HG03025 (cell line): ENCODE measurements around the gene UBC.
A peak's percentile ranks its signal among the peaks of the same experiment; 100 is the strongest.
"Not testable (repeated sequence)": the region's sequence is repeated elsewhere in the genome, so short reads cannot be mapped to it uniquely, and the experiment has no call there.

Source experiments
- ATAC-seq: cut with Tn5 transposase; IDR thresholded peaks from one replicate; pipeline ENCODE4 v1.9.1; 2021; ENCODE audit warnings: mild to moderate bottlenecking, moderate library complexity; ENCODE audit not compliant: unreplicated experiment, low FRiP score

Gene UBC

GRCh38 chr12:124893792-124894516 is 20.5 kb downstream of the UBC start:
- no peak for ATAC-seq

DNA sequence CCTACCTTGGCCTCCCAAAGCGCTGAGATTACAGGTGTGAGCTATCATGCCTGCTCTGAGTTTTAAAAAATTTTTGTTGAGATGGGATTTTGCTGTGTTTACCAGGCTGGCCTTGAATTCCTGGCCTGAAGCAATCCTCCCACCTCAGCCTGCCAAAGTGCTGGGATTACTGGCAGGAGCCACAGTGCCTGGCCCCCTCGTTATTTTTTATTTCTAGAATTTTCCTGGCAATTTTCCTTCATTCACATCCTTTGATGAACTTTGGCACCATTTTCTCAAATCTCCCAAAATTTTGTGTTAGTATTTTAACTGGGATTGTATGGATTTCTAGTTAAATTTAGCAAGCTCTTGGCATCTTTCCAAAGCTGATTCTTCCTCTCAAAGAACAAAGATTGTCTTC is 26.2 kb downstream of the UBC start:
- ATAC-seq: no peak

DNA sequence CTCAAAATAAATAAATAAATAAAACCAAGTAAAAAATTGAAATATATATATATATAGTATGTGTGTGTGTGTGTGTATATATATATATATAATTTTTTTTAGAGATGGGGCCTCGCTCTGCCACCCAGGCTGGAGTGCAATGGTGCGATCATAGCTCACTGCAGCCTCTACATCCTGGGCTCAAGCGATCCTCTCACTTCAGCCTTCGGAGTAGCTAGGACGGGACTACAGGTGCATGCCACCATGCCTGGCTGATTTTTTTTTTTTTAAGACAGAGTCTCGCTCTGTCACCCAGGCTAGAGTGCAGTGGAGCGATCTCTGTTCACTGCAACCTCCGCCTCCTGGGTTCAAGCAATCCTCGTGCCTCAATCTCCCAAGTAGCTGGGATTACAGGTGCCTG is 26.7 kb downstream of the UBC start:
- not testable (repeated sequence) for ATAC-seq

GRCh38 chr12:124884587-124885438 is 29.6 kb downstream of the UBC start:
- peak; percentile 77 for ATAC-seq

DNA sequence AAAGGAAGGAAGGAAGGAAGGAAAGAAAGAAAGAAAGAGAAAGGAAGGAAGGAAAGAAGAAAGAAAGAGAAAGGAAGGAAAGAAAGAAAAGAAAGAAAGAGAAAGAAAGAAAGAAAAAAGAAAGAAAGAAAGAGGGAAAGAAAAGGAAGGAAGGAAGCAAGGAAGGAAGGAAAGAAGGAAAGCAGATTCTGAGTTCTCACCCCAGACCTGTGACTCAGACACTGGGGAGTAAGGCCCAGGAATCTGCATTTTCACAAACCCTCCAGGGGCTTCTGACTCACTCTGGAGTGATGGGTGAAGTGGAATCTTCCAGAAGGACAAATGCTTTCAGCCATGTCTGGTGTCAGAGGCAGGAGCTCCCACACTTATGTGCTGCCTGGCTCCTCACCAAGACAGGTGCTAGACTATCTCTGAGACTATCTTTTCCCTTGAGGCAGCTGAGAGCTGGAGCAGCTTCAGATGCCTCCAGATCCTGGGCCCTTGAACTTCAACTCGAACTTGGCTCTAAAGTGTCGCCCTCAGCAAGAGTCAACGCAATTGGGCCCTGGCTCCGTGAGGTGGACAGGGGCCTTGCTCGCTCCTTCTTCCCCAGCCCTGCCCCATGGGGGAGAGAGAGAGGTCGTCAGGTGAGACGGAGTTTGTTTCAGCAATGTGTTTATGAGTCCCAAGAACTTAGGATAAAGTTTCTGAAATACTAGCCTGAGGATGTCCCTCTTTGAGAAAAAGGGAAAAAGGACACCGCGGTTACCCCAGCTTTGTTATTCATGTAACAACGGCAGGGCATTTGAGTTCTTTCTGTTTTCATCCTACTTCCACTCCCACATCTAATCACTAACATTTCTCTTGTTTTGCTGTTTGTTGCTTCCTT is 31.0 kb downstream of the UBC start:
- no peak for ATAC-seq

DNA sequence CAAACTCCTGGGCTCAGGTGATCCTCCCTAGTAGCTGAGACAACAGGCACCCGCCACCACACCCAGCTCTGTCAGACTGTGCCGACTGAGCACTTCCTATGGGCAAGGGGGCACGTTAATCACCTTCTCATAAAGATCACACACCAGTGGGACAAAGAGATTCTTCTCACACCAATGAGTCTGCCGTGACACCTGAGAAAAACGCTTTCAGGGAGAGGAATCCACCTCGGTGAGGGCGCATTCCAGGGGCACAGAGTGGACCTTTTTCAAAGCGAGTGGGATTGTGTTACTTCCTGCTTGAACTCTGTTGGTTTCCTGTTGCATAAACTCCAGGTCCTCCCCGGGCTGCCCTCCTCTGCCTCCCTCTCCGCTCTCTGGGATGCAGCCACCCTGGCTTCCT is 33.3 kb downstream of the UBC start:
- ATAC-seq: no peak

DNA sequence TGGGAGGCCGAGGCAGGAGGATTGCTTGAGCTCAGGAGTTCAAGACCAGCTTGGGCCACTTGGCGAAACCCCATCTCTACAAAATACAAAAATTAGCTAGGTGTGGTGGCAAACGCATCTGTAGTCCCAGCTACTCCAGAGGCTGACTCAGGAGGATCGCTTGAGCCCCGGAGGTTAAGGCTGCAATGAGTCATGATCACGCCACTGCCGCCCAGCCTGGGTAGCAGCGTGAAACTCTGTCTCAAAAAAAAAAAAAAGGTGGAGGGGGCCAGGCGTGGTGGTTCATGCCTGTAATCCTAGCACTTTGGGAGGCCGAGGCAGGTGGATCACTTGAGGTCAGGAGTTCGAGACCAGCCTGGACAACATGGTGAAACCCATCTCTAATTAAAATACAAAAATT is 34.1 kb downstream of the UBC start:
- not testable (repeated sequence) for ATAC-seq

GRCh38 chr12:124878795-124879516 is 35.5 kb downstream of the UBC start:
- no peak for ATAC-seq

GRCh38 chr12:124877423-124877822 is 37.0 kb downstream of the UBC start:
- ATAC-seq: no peak

DNA sequence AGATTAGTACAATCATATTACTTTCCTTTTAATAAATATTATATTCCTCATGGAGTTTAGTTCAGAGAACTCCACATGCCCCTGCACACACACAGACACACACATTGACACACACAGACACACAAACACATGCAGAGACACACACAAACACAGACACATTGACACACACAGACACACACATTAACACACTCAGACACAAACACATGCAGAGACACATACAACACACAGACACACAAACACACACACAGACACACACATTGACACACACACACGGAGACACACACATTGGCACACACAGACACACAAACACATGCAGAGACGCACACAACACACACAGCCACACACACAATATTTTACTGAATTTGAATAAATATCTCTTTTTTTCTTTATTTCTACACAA is 38.3 kb downstream of the UBC start:
- ATAC-seq: no peak

DNA sequence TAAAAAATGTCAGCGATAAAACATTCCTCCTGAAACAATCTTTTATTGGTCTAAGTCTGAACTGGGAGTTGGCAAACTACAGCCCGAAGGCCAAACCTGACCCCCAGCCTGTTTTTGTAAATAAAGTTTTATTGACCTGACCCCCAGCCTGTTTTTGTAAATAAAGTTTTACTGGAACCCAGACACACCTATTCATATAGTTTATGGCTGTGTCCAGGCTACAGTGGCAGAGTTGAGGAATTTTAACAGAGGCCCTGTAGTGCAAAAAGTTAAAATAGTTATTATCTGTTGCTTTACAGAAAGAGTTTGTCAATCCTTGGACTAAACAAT is 38.7 kb downstream of the UBC start:
- no peak for ATAC-seq

GRCh38 chr12:124874988-124875802 is 39.3 kb downstream of the UBC start:
- ATAC-seq: no peak

DNA sequence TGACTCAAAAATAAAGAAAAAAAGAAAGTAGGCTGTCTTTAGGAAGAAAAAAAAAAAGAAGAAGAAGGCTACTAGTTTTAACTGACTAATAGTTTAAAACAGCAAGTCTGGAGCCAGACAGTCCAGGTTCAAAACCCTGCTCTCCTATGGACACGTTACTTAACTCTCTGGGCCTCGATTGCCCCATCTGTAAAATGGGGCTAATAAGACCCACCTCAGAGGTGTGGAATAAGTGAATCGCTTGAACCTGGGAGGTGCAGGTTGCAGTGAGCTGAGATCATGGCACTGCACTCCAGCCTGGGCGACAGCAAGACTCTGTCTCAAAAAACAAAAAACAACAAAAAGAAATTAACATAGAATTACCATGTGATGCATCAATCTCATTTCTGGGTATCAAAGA is 40.3 kb downstream of the UBC start:
- ATAC-seq: no peak

DNA sequence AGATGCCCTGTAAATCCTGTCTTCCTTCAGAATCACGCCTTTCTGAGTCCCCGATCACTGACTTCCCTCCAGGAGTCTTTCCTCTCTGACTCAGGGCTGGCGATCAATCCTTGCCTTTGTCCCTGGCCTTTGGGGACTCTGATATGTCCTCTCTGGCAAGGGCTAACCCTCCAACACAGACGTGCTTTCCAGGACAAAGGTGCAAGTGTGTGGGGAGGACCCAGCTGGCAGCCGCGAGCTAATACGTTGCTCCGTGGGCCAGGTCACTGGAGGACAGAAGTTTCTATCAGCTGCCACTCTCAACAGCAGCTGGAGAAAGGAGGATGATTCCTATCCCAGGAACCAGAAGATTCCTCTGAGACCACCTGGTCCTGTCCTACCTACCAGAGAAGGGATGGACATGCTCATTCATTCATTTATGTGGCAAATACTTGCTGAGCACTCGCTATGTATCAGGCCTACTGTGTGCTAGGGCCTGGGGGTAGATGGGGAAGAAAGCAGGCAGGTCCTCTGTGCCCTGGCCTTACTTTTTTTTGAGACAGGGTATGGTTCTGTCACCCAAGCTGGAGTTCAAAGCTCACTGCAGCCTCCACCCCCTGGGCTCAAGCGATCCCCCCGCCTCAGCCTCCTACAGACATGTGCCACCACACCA is 42.3 kb downstream of the UBC start:
- ATAC-seq: no peak

DNA sequence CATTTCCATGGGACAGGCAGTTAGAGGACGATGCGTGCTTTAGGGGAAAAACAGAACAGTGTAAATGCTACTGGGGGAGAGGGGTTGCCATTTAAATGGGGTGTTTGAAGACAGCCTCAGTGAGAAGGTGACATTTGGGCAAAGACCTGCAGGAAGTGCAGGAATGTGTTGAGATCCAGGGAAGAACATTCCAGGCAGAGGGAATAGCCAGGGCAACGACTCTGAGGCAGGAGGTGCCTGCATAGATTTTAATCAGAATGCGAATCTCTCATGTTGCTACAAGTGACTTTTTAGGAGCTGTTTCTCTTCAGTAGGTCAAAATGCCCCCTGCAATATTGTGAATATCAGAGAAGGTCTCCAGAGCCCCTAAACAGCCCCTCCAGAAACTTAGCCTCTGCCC is 43.2 kb downstream of the UBC start:
- no peak for ATAC-seq

DNA sequence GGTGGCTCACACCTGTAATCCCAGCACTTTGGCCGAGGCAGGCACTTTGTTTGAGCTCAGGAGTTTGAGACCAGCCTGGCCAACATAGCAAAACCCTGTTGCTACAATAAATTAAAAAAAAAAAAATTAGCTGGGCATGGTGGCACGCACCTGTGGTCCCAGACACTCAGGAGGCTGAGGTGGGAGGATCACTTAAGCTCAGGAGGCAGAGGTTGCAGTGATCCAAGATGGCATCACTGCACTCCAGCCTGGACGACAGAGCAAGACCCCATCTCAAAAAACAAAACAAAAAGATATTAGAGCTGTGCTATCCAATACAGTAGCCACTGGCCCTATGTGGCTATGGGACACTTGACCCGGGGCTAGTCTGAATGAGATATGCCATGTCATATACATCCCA is 43.9 kb downstream of the UBC start:
- no peak for ATAC-seq

DNA sequence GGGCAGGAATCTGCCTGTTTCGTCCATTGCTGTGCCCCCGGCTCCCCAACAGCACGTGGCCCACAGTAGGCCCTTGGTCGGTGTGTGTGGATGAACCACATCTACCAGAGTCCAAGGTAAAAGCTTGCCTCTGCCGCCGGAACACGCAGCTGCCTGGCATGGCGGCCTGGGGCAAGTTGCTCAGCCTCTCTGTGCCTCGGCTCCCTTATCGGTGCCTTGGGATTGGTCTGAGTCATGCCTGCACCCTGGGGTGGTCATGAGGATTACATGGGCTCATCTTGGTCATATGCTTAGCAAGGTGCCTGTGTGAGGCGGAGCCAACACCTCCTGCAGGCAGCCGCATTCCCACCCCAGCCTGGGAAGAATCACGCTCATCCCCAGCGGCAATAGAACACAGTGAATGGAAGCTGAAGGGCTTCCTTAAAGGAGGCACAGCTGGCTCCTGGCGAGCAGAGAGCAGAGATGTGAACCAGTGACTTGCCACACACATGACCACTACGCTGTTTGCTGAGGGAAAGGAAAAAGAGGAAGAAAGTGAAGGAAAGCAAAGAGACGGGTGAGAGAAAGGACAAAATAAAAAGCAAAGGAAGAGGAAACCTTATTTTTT is 45.3 kb downstream of the UBC start:
- no peak for ATAC-seq

GRCh38 chr12:124868252-124869058 is 46.0 kb downstream of the UBC start:
- ATAC-seq: no peak
